HG03442 (cell line): ENCODE results near the gene DPP10.
"Not testable (repeated sequence)": the region's sequence is repeated elsewhere in the genome, so short reads cannot be mapped to it uniquely, and the experiment has no call there.

Source experiments
- ATAC-seq: cut with Tn5 transposase; IDR thresholded peaks from one replicate; pipeline ENCODE4 v1.9.1; 2021; ENCODE audit warnings: mild to moderate bottlenecking, moderate library complexity; ENCODE audit not compliant: unreplicated experiment

DPP10 gene

GRCh38 chr2:114937366-114937930, 495.0 kb downstream of the DPP10 start:
- ATAC-seq, result no peak

GRCh38 chr2:114940785-114941458, 498.5 kb downstream of the DPP10 start:
- ATAC-seq, result no peak

GRCh38 chr2:114949228-114949804, 506.9 kb downstream of the DPP10 start:
- no peak for ATAC-seq

- no peak for ATAC-seq
These were observed 517.9 kb downstream of the DPP10 start for GRCh38 chr2:114960389-114960788.

GRCh38 chr2:114962532-114962931, 520.1 kb downstream of the DPP10 start:
- no peak for ATAC-seq

- ATAC-seq, result no peak
These were observed 526.4 kb downstream of the DPP10 start for GRCh38 chr2:114968748-114969400.

- not testable (repeated sequence) for ATAC-seq
These were observed 561.9 kb downstream of the DPP10 start for GRCh38 chr2:115004321-115004720.

GRCh38 chr2:115011721-115012120, 569.3 kb downstream of the DPP10 start:
- no peak for ATAC-seq

- ATAC-seq, result not testable (repeated sequence)
These were observed 579.6 kb downstream of the DPP10 start for GRCh38 chr2:115022013-115022412.

GRCh38 chr2:115034801-115035200, 592.4 kb downstream of the DPP10 start:
- ATAC-seq, result no peak

GRCh38 chr2:115036818-115037217, 594.4 kb downstream of the DPP10 start:
- ATAC-seq, result no peak

GRCh38 chr2:115057473-115057872, 615.0 kb downstream of the DPP10 start:
- ATAC-seq, result no peak

- no peak for ATAC-seq
These were observed 627.6 kb downstream of the DPP10 start for GRCh38 chr2:115070002-115070401.

GRCh38 chr2:115071534-115071933, 629.1 kb downstream of the DPP10 start:
- no peak for ATAC-seq

- ATAC-seq, result no peak
These were observed 633.4 kb downstream of the DPP10 start for GRCh38 chr2:115075800-115076199.

GRCh38 chr2:115077626-115078025, 635.2 kb downstream of the DPP10 start:
- no peak for ATAC-seq

GRCh38 chr2:115083225-115083624, 640.8 kb downstream of the DPP10 start:
- ATAC-seq, result no peak

- ATAC-seq, result no peak
These were observed 641.3 kb downstream of the DPP10 start for GRCh38 chr2:115083711-115084110.

- ATAC-seq, result no peak
These were observed 642.0 kb downstream of the DPP10 start for GRCh38 chr2:115084446-115084845.

- not testable (repeated sequence) for ATAC-seq
These were observed 643.7 kb downstream of the DPP10 start for GRCh38 chr2:115086051-115086620.

GRCh38 chr2:115094441-115094840, 652.0 kb downstream of the DPP10 start:
- ATAC-seq, result no peak

GRCh38 chr2:115105966-115106365, 663.5 kb downstream of the DPP10 start:
- ATAC-seq, result no peak
